DOHH2 (cell line): ENCODE data around the gene MRPL40.

ENCODE experiments used
- H3F3A ChIP-seq: fragments of 200-600 bp; sonication (generic), shearing (Covaris generic); 2 replicates; pipeline ENCODE4 v1.6.0; 2016; ENCODE audit warnings: antibody characterized with exemption, mild to moderate bottlenecking; ENCODE audit not compliant: control insufficient read depth, insufficient read depth
- H3K27ac ChIP-seq: fragments of 200-600 bp; sonication (generic); 2 replicates; pipeline ENCODE4 v1.5.1; 2014; ENCODE audit warnings: low read depth, mild to moderate bottlenecking, low read length, moderate library complexity
- H3K27me3 ChIP-seq: fragments of 200-600 bp; sonication (generic); 2 replicates; pipeline ENCODE4 v1.6.1; 2014; ENCODE audit warnings: mild to moderate bottlenecking, low read length, mixed read lengths; ENCODE audit not compliant: control insufficient read depth
- H3K36me3 ChIP-seq: fragments of 200-600 bp; sonication (generic); 2 replicates; pipeline ENCODE4 v1.6.1; 2014; ENCODE audit warnings: mild to moderate bottlenecking, low read length, moderate library complexity, mixed read lengths; ENCODE audit not compliant: control insufficient read depth
- H3K4me1 ChIP-seq: fragments of 200-600 bp; sonication (generic); 2 replicates; pipeline ENCODE4 v1.6.1; 2014; ENCODE audit warnings: mild to moderate bottlenecking, low read length, mixed read lengths; ENCODE audit not compliant: control insufficient read depth
- H3K4me2 ChIP-seq: fragments of 200-600 bp; sonication (generic); 2 replicates; pipeline ENCODE4 v1.6.0; 2014; ENCODE audit warnings: mild to moderate bottlenecking, low read length, moderate library complexity
- H3K4me3 ChIP-seq: fragments of 200-600 bp; sonication (generic); 2 replicates; pipeline ENCODE4 v1.5.1; 2014; ENCODE audit warnings: mild to moderate bottlenecking, low read length, mixed read lengths
- H3K79me2 ChIP-seq: fragments of 200-600 bp; sonication (generic); 2 replicates; pipeline ENCODE4 v1.6.1; 2014; ENCODE audit warnings: mild to moderate bottlenecking, low read length, mixed read lengths; ENCODE audit not compliant: control insufficient read depth
- H3K9me2 ChIP-seq: fragments of 200-600 bp; sonication (generic); replicated peaks from 2 replicates; pipeline ENCODE4 v1.6.1; 2014; ENCODE audit warnings: mild to moderate bottlenecking, low read length, mixed read lengths; ENCODE audit not compliant: control insufficient read depth
- H3K9me3 ChIP-seq: fragments of 200-600 bp; sonication (generic); 2 replicates; pipeline ENCODE4 v1.6.1; 2014; ENCODE audit warnings: antibody characterized with exemption, low read length, mixed read lengths; ENCODE audit not compliant: control insufficient read depth, insufficient read depth
- H4K20me1 ChIP-seq: fragments of 200-600 bp; sonication (generic); 2 replicates; pipeline ENCODE4 v1.6.0; 2014; ENCODE audit warnings: low read depth, mild to moderate bottlenecking, antibody characterized with exemption, low read length, moderate library complexity; ENCODE audit not compliant: control insufficient read depth, insufficient read depth
- CTCF ChIP-seq: fragments of 200-600 bp; sonication (generic); IDR thresholded peaks from one replicate; pipeline ENCODE4 v1.5.1; 2014; ENCODE audit warnings: antibody characterized with exemption, mild to moderate bottlenecking, low read depth, low read length; ENCODE audit not compliant: poor library complexity, severe bottlenecking
- EZH2phosphoT487 ChIP-seq: fragments of 200-600 bp; sonication (generic); IDR thresholded peaks from 2 replicates; pipeline ENCODE4 v1.6.1; 2017; ENCODE audit warnings: borderline replicate concordance, mild to moderate bottlenecking, antibody characterized with exemption, low read length, moderate library complexity, mixed read lengths

The MRPL40 gene

DNA sequence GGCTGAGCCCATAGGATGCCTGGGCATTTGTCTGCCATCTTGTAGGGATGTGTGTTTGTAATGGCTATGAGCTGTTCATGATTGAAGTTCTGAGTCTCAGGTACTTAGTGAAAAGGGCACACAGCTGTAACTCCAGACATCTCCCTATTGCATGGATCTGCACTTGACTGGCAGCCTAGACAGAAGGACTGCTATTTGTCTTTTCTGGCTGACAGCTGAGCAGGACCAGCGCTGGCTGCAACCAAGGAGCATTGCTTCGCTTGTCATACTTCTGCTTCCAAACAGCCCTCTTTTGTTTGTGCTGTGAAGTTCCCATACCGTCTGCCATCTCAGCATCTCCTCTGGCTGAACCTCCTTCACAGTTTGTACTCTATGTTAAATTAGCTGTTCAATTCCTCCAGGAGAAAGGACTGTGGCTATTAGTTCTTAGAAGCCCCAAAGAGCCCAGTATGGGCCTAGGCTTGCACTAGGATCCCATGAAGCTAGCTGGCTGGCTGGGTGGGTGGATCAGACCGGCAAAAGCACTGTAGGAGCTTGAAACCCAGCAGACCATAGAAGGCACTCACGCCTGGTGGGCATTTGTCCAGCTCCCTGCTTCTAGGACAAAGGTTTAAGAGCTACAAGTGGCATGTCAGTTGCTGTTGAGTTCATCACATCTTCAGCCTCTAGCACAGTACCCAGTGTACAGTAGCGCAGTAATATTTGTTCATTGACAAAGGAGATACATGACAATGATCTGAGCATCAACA lies 21.2 kb upstream of the MRPL40 start:
- Histone ChIP-seq H3K79me2 (peaks cover 59% of the 10 kb centered on the region), H3K4me3 (no peak overlapping the region), H4K20me1 (peaks cover 8% of the 10 kb centered on the region; the same call in 1 of the 2 replicates), H3K4me2 (no peak overlapping the region), H3K27me3 (no peaks in the 10 kb centered on the region), H3K27ac (no peak overlapping the region), H3K36me3 (peaks cover 69% of the 10 kb centered on the region), H3K4me1 (no peaks in the 10 kb centered on the region), H3K9me3 (no peaks in the 10 kb centered on the region), H3F3A (no peaks in the 10 kb centered on the region), H3K9me2 (no peaks in the 10 kb centered on the region)
- TF ChIP-seq EZH2phosphoT487 (no peak), CTCF (no peak)

- Histone ChIP-seq H3K9me2 (no peaks in the 10 kb centered on the region), H3K36me3 (peaks cover 67% of the 10 kb centered on the region), H3K27me3 (no peaks in the 10 kb centered on the region), H3K4me3 (no peak overlapping the region), H3K4me1 (no peaks in the 10 kb centered on the region), H3K9me3 (no peaks in the 10 kb centered on the region), H3K79me2 (peaks cover 64% of the 10 kb centered on the region), H4K20me1 (peaks cover 8% of the 10 kb centered on the region; the same call in 1 of the 2 replicates), H3K4me2 (no peak overlapping the region), H3F3A (no peaks in the 10 kb centered on the region), H3K27ac (no peak overlapping the region)
- TF ChIP-seq EZH2phosphoT487 (no peak), CTCF (no peak)
Measured at GRCh38 chr22:19411690-19412045, 20.7 kb upstream of the MRPL40 start.

DNA sequence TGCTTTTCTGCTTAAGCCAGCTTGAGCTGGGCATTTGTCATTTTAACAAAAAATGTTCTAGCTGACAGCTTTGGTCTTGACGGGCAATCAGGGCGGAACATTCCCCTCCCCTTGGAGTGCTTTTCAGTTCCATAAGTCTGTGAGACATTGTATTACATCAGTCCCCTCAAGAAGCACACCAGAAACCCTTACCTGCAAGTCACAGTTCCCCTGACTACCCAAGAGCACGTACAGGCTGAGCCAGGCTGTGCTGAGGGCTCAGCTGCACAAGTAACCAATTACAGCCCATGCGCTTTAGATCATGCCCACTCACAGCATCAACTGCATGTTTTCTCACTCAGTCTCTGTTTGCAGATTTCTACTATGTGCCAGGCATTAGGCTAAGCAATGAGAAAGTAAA lies 19.9 kb upstream of the MRPL40 start:
- Histone ChIP-seq H3K4me3 (no peak overlapping the region), H3K27me3 (no peaks in the 10 kb centered on the region), H3K4me1 (no peaks in the 10 kb centered on the region), H3K9me2 (no peaks in the 10 kb centered on the region), H3K9me3 (no peaks in the 10 kb centered on the region), H3K4me2 (no peak overlapping the region), H4K20me1 (peaks cover 8% of the 10 kb centered on the region; the same call in 1 of the 2 replicates), H3K79me2 (peaks cover 72% of the 10 kb centered on the region), H3K36me3 (peaks cover 60% of the 10 kb centered on the region), H3K27ac (no peak overlapping the region), H3F3A (no peaks in the 10 kb centered on the region)
- TF ChIP-seq EZH2phosphoT487 (no peak), CTCF (no peak)
